Skeletal muscle tissue (tissue), 4 donors: ENCODE measurements around the gene CHN2. TPM values are rescaled to one million over a fixed set of nuclear protein-coding genes. Genes with fewer than 3 reads are reported as not detected.

ENCODE experiments used
- H3K27ac ChIP-seq: one replicate; pipeline ENCODE4 v1.7.0; 2013; ENCODE audit warnings: mild to moderate bottlenecking, low read depth, low read length, inconsistent platforms
- H3K27me3 ChIP-seq, 3 donors: one replicate each; pipeline ENCODE4 v1.7.0; 2013; ENCODE audit warnings: low read length in 3 of 3; ENCODE audit not compliant: control insufficient read depth in 3 of 3, insufficient read depth in 3 of 3
- H3K36me3 ChIP-seq, 3 donors: one replicate each; pipeline ENCODE4 v1.7.0; 2013; ENCODE audit warnings: low read length in 3 of 3; ENCODE audit not compliant: control insufficient read depth in 3 of 3, insufficient read depth in 3 of 3
- H3K4me1 ChIP-seq, 3 donors: one replicate each; pipeline ENCODE4 v1.7.0; 2013; ENCODE audit warnings: low read length in 3 of 3, mild to moderate bottlenecking in 3 of 3; ENCODE audit not compliant: control insufficient read depth in 3 of 3, insufficient read depth in 3 of 3
- H3K4me3 ChIP-seq, 3 donors: one replicate each; pipeline ENCODE4 v1.7.0; 2013; ENCODE audit warnings: low read length in 3 of 3
- H3K9ac ChIP-seq, 3 donors: one replicate each; pipeline ENCODE4 v1.7.0; 2013; ENCODE audit warnings: low read length in 3 of 3, mild to moderate bottlenecking in 3 of 3, moderate library complexity in 2 of 3, low read depth in 1 of 3
- H3K9me3 ChIP-seq, 3 donors: one replicate each; pipeline ENCODE4 v1.7.0; 2013; ENCODE audit warnings: low read length in 3 of 3; ENCODE audit not compliant: control insufficient read depth in 3 of 3
- total RNA-seq: library from RNA; depleted of rRNA; stranded (reverse); fragments of >200 nt; gene quantifications from one replicate; pipeline ENCODE4 v1.2.3, GENCODE V29; 2014
- donor health status: Osteomylitis.

The CHN2 gene
- total RNA-seq, 1 donor from 2014 or later: 11.0 TPM

DNA sequence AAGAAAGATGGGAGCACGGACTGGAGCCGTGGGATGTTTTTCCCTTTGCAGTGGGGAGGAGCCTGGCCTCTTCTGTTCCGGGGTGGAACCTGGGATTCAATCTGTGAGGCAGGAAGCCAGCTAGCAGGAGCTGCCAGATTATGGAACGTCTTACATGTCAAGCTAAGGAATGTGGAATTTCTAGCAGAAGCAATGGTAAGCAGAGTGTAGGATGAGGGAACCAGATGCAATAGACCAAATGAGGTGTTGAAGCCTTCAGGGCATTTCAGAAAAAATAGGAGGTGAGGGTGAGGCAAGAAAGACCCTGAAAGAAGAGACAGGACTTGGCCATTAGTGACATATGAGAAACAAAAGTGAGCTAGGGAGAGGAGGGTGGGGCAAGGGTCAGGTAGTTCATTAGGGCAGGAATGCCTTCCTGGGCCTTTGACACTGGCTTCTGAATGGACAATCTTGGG is 105.5 kb downstream of the CHN2 start:
- H3K4me1 ChIP-seq: peaks cover 0 to 3% (median 0%) of the 10 kb centered on the region in 3 donors
- no peaks in the 10 kb centered on the region for H3K36me3 ChIP-seq

DNA sequence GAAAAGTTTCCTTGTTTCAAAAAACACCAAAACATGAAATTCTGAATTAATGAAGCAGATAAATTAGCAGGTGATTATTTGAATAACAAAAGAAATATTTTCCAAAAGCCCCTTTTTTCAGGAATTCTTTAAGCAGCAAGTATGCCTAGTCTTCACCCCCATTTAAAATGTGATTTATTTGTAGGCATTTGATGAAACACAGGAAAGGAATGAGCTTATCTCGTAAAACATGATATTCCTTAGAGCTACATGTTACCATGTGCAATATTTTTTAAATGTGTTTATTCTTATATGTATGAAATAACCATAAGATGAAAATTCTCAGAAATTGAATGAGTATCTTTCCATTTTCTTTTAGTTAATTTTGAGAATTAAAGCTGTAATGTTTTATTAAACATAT is 106.1 kb downstream of the CHN2 start:
- no peak overlapping the region for H3K4me3 ChIP-seq
- peaks cover 0 to 3% (median 0%) of the 10 kb centered on the region in 3 donors for H3K4me1 ChIP-seq
- peaks cover 0 to 2% (median 0%) of the 10 kb centered on the region in 3 donors for H3K9me3 ChIP-seq
- H3K9ac ChIP-seq: no peak overlapping the region
- H3K27ac ChIP-seq: no peak overlapping the region
- no peaks in the 10 kb centered on the region for H3K36me3 ChIP-seq
- H3K27me3 ChIP-seq: no peaks in the 10 kb centered on the region

More for the DNA sequence above, 105.5 kb downstream of the CHN2 start:
- H3K9ac ChIP-seq: no peak overlapping the region
- no peaks in the 10 kb centered on the region for H3K27me3 ChIP-seq
- H3K27ac ChIP-seq: no peak overlapping the region
- no peak overlapping the region for H3K4me3 ChIP-seq
- H3K9me3 ChIP-seq: peaks cover 0 to 2% (median 0%) of the 10 kb centered on the region in 3 donors

DNA sequence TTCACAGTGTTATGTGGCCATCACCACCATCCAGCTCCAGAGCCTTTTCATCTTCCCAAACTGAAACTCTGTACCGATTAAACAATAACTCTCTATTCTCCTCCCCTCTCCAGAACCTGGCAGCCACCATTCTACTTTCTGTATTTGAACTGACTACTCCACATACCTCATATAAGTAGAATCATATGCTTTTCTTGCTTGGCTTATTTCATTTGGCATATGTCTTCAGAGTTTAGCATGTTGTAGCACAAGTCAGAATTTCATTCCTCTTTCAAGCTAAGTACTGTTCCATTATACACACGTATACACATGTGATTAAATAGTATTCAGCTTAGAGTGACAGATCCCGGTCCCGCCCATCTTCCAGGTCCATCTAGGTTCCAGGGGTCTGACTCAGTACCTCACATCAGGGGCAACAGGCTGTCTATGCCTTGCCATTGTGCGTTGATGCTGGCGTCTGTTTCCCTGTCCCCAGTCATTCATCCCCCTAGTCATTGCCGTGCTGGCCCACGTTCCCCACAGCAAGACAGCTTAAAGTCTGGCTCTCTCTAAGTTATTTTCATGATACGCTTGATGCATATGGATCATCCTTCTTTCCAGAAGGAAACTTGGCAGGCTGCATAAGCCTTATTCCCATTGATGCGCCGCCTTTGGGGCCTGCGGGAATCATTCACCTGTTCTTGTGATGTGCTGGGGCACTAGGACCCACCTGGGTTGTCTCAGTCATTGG is 108.3 kb downstream of the CHN2 start:
- H3K4me1 ChIP-seq: peaks cover 0 to 3% (median 0%) of the 10 kb centered on the region in 3 donors
- H3K36me3 ChIP-seq: no peaks in the 10 kb centered on the region
- peaks cover 0 to 2% (median 0%) of the 10 kb centered on the region in 3 donors for H3K9me3 ChIP-seq
- no peak overlapping the region for H3K27ac ChIP-seq
- H3K9ac ChIP-seq: no peak overlapping the region
- no peak overlapping the region for H3K4me3 ChIP-seq
- no peaks in the 10 kb centered on the region for H3K27me3 ChIP-seq

DNA sequence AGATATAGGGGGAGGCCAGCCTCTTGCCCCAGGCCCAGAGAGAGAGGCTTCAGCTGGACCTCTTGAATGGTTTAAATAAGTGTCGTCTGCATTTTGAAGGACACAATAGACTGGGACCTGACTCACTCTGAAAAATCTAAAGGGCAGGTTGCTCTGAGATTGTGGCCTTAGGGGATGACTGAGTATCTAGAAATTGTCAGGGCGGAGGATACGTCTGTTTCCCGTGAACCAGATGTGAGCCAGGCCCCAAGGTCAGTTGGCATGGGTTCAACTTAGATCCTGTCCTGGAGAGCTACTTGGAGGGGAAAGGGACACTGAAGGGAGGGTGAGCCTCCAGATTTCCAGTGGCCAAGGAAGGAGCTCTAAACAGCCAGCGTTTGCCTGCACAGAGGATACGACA is 110.2 kb downstream of the CHN2 start:
- Histone ChIP-seq H3K4me3 (no peak overlapping the region), H3K36me3 (no peaks in the 10 kb centered on the region), H3K27me3 (no peaks in the 10 kb centered on the region), H3K4me1 (peaks cover 0 to 3% (median 0%) of the 10 kb centered on the region in 3 donors), H3K9ac (no peak overlapping the region), H3K9me3 (no peaks in the 10 kb centered on the region), H3K27ac (no peak overlapping the region)

DNA sequence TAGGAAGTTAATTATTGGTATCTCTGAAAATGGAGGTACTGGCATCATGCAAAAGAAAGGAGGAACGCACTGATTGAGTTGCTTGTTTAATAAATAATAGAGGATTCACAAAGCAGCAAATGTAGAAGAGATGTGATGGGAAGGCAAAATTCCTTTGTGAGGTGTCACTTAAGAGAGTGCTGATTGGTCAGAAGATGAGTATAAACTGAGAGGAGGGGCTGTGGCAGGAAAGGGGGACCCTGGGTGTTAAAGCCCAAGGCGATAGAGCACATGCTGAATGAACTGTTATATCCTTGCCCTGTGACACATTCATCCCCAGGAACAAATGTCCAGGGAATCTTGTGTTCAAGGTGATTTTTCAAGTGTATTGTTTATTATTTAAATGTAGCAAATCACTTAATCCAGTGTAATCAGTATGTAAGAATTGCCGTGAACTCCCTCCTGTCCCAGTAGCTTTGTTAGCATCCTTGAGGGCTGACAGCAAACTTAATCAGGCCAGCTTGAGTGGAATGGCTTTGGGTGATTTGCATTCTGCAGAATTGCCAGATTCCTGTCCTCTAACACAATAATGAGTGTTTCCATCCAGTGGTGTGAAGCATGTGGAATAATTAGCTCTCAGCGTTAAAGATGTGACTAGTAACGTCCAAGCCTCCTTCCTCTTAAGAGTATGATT is 111.9 kb downstream of the CHN2 start:
- Histone ChIP-seq H3K4me3 (no peak overlapping the region), H3K4me1 (no peaks in the 10 kb centered on the region), H3K9ac (no peak overlapping the region), H3K9me3 (no peaks in the 10 kb centered on the region), H3K36me3 (no peaks in the 10 kb centered on the region), H3K27ac (no peak overlapping the region), H3K27me3 (peaks cover 0 to 4% (median 0%) of the 10 kb centered on the region in 3 donors)

DNA sequence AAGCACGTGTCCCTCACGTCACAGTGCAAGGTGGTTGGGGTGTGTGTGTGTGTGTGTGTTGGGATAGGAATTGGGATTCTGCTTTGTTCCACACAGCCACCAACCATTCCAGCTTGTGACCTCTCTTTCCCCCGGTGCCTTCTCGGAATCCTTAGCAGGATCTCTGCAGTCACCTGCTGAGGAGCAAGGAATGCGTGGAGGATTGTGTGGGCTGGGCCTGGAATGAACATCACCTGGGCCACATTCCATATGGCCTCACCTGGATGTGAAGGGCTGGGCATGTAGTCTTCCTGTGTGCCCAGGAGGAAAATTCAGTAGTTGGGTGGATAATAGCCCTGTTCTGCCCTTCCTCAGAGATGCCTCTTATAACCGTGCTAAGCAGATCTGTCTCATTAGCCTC is 113.8 kb downstream of the CHN2 start:
- Histone ChIP-seq H3K27ac (no peak overlapping the region), H3K36me3 (no peaks in the 10 kb centered on the region), H3K9me3 (no peaks in the 10 kb centered on the region), H3K4me3 (no peak overlapping the region), H3K9ac (no peak overlapping the region), H3K4me1 (no peaks in the 10 kb centered on the region), H3K27me3 (peaks cover 0 to 4% (median 0%) of the 10 kb centered on the region in 3 donors)

DNA sequence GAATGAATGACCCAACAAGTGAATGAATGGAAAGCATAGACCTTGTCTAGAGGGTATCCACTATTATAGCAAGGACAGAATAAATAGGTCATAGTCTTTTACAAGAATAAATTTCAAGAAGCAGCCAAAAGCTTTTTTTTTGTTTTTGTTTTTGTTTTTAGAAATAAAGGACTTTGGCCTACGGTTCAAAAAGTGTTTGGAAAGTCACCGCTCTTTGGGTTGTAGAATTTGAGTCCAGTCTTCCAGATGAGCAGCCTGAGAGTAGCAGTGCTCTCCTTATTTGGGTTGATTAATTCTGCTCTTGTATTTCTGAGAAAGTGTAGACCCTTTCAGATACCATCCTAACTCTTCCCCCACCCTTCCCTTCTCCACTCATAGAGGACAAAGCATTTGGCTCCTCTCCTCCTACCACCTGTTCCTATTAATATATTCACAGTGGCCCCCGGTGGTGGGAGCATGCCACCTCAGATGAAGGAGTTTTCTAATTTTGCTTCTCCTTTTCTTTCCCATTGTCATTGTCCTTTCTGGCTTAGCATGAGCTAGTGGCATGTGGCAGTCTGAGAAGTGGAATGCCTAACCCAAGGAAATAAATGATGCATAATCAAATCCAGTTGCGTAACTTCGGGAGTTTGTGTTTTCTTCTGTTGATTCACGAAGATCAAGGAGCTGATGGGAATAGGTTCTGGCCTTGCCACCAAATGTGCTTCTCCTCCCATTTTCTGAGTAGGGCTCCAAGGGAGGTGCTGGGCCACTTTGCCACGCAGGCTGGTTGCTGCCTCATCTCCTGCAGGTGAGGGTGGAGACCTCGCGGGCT is 114.7 kb downstream of the CHN2 start:
- Histone ChIP-seq H3K9ac (no peak overlapping the region), H3K27ac (no peak overlapping the region), H3K36me3 (no peaks in the 10 kb centered on the region), H3K27me3 (peaks cover 0 to 4% (median 0%) of the 10 kb centered on the region in 3 donors), H3K9me3 (no peaks in the 10 kb centered on the region), H3K4me1 (no peaks in the 10 kb centered on the region), H3K4me3 (no peak overlapping the region)

DNA sequence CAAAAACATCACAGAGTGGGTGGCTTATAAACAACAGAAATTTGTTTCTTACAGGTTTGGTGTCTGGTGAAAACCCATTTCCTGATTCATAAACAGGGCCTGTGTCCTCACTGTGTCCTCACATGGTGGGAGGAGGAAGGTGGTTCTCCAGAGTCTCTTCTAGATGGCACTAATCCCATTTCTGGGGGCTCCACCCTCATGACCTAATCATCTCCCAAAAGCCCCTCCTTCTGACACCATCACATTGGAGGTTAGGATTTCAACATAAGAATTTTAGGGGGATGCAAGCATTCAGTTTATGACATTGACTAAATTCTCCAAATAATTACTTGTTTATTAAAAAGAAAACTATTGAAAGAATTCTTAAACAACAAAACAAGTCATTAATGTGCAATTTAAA is 116.0 kb downstream of the CHN2 start:
- Histone ChIP-seq H3K4me3 (no peak overlapping the region), H3K27me3 (peaks cover 0 to 4% (median 0%) of the 10 kb centered on the region in 3 donors), H3K4me1 (no peaks in the 10 kb centered on the region), H3K9ac (no peak overlapping the region), H3K9me3 (no peaks in the 10 kb centered on the region), H3K36me3 (no peaks in the 10 kb centered on the region), H3K27ac (no peak overlapping the region)

DNA sequence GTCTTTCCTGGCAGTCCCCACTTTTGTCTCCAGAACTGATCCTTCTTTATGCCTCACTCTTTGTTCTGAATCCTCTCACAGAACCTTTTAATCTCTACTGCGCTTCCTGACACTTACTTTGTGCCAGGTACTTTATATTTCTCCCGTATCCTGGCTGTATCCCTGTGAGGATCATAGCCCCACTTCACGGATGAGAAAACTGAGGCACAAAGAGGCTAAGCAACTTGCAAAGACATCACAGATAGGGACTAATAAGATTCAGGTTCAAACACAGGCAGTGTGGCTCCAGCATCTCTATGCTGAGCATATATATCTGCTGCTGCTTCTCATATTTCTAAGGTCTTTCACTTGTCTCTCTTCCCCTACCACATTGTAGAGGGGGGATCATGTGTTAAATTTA is 116.7 kb downstream of the CHN2 start:
- no peaks in the 10 kb centered on the region for H3K4me1 ChIP-seq
- H3K9me3 ChIP-seq: no peaks in the 10 kb centered on the region
- no peak overlapping the region for H3K4me3 ChIP-seq
- no peak overlapping the region for H3K9ac ChIP-seq
- H3K27me3 ChIP-seq: peaks cover 0 to 4% (median 0%) of the 10 kb centered on the region in 3 donors
- H3K36me3 ChIP-seq: no peaks in the 10 kb centered on the region
- H3K27ac ChIP-seq: no peak overlapping the region
